HL-60/S4 treated with phorbol 12-myristate 13-acetate at 8.2 ng/mL for 4 days and 3 days (cell line): ENCODE measurements around the gene ADGRL1.
"Not testable (repeated sequence)": the region's sequence is repeated elsewhere in the genome, so short reads cannot be mapped to it uniquely, and the experiment has no call there.

ENCODE experiments used
- in situ Hi-C: fragments of 300-500 bp; cut with MboI; formaldehyde crosslinking; loops from 2 replicates; pipeline ENCODE4 v1.15.0; 2022; ENCODE audit warnings: low sequenced_read_pairs

The ADGRL1 gene

GRCh38 chr19:14164082-14164481 is 41.9 kb downstream of the ADGRL1 start:
- in situ Hi-C loops: no loop called here

GRCh38 chr19:14162871-14163297 is 43.1 kb downstream of the ADGRL1 start:
- in situ Hi-C loops: no loop called here

GRCh38 chr19:14161305-14161704 is 44.7 kb downstream of the ADGRL1 start:
- in situ Hi-C loops: no loop called here

- in situ Hi-C loops: no loop called here
Measured at GRCh38 chr19:14160017-14160703, 45.8 kb downstream of the ADGRL1 start.

- in situ Hi-C loops: no loop called here
Measured at GRCh38 chr19:14159059-14159458, 46.9 kb downstream of the ADGRL1 start.

- in situ Hi-C loops: no loop called here
Measured at GRCh38 chr19:14158276-14159023, 47.5 kb downstream of the ADGRL1 start.

GRCh38 chr19:14156971-14157717 is 48.8 kb downstream of the ADGRL1 start:
- in situ Hi-C loops: no loop called here

GRCh38 chr19:14156122-14156521 is 49.8 kb downstream of the ADGRL1 start:
- in situ Hi-C loops: no loop called here

GRCh38 chr19:14155371-14155770 is 50.6 kb downstream of the ADGRL1 start:
- in situ Hi-C loops: no loop called here

- in situ Hi-C loops: no loop called here
Measured at GRCh38 chr19:14152713-14153112, 53.3 kb downstream of the ADGRL1 start.

GRCh38 chr19:14150770-14151661 is 55.0 kb downstream of the ADGRL1 start:
- in situ Hi-C loops: no loop called here

- in situ Hi-C loops: no loop called here
Measured at GRCh38 chr19:14150041-14150769, 55.8 kb downstream of the ADGRL1 start.

- in situ Hi-C loops: no loop called here
Measured at GRCh38 chr19:14149509-14149994, 56.4 kb downstream of the ADGRL1 start.

GRCh38 chr19:14148751-14149410 is 57.1 kb downstream of the ADGRL1 start:
- in situ Hi-C loops: no loop called here

GRCh38 chr19:14147797-14148605 is 58.0 kb downstream of the ADGRL1 start:
- in situ Hi-C loops: no loop called here

- in situ Hi-C loops: no loop called here
Measured at GRCh38 chr19:14146789-14147216, 59.2 kb downstream of the ADGRL1 start.

GRCh38 chr19:14146169-14146568 is 59.8 kb downstream of the ADGRL1 start:
- in situ Hi-C loops: not testable (repeated sequence)

- in situ Hi-C loops: no loop called here
Measured at GRCh38 chr19:14145381-14145780, 60.6 kb downstream of the ADGRL1 start.
